GM23248 (cell line): ENCODE measurements around the gene RBM19. TPM values are rescaled to one million over a fixed set of nuclear protein-coding genes. Genes with fewer than 3 reads are reported as not detected.

Experiments
- DNase-seq: peaks from one replicate; pipeline ENCODE4 v3.0.0-alpha.2; 2015
- H2AFZ ChIP-seq: fragments of 200-600 bp; sonication (generic); 2 replicates; pipeline ENCODE4 v1.6.1; 2016; ENCODE audit warnings: antibody characterized with exemption
- H3F3A ChIP-seq: fragments of 200-600 bp; sonication (generic); 2 replicates; pipeline ENCODE4 v1.6.1; 2016; ENCODE audit warnings: mild to moderate bottlenecking, antibody characterized with exemption, mixed run types; ENCODE audit not compliant: insufficient read depth
- H3K27ac ChIP-seq: fragments of 200-600 bp; sonication (generic); 2 replicates; pipeline ENCODE4 v1.5.1; 2016; ENCODE audit warnings: mild to moderate bottlenecking
- H3K27me3 ChIP-seq: fragments of 200-600 bp; sonication (generic); replicated peaks from 2 replicates; pipeline ENCODE4 v1.6.1; 2016; ENCODE audit warnings: mild to moderate bottlenecking; ENCODE audit not compliant: insufficient read depth
- H3K36me3 ChIP-seq: fragments of 200-600 bp; sonication (generic); 2 replicates; pipeline ENCODE4 v1.6.1; 2016; ENCODE audit warnings: low read depth, mild to moderate bottlenecking
- H3K4me1 ChIP-seq: fragments of 200-600 bp; sonication (generic); 2 replicates; pipeline ENCODE4 v1.6.1; 2016; ENCODE audit warnings: mild to moderate bottlenecking; ENCODE audit not compliant: insufficient read depth
- H3K4me2 ChIP-seq: fragments of 200-600 bp; sonication (generic); one replicate; pipeline ENCODE4 v1.6.1; 2016; ENCODE audit warnings: mild to moderate bottlenecking; ENCODE audit not compliant: unreplicated experiment
- H3K4me3 ChIP-seq: fragments of 200-600 bp; sonication (generic); 2 replicates; pipeline ENCODE4 v1.5.1; 2016; ENCODE audit warnings: mild to moderate bottlenecking
- H3K79me2 ChIP-seq: fragments of 200-600 bp; sonication (generic); 2 replicates; pipeline ENCODE4 v1.6.1; 2016; ENCODE audit warnings: mild to moderate bottlenecking; ENCODE audit not compliant: insufficient read depth
- H3K9ac ChIP-seq: fragments of 200-600 bp; sonication (generic); 2 replicates; pipeline ENCODE4 v1.6.1; 2016; ENCODE audit warnings: mild to moderate bottlenecking
- H3K9me2 ChIP-seq: fragments of 200-600 bp; sonication (generic); 2 replicates; pipeline ENCODE4 v1.6.1; 2016; ENCODE audit warnings: mixed run types, mild to moderate bottlenecking, moderate library complexity; ENCODE audit not compliant: insufficient read depth
- H3K9me3 ChIP-seq: fragments of 200-600 bp; sonication (generic); one replicate; pipeline ENCODE4 v1.6.1; 2017; ENCODE audit warnings: low read depth
- H4K20me1 ChIP-seq: fragments of 200-600 bp; sonication (generic); 2 replicates; pipeline ENCODE4 v1.6.0; 2016; ENCODE audit not compliant: insufficient read depth
- EZH2 ChIP-seq: fragments of 200-600 bp; sonication (generic); IDR thresholded peaks from 2 replicates; pipeline ENCODE4 v1.6.1; 2018; ENCODE audit warnings: antibody characterized with exemption, mild to moderate bottlenecking; ENCODE audit not compliant: insufficient read depth, poor library complexity, severe bottlenecking
- EZH2phosphoT487 ChIP-seq: fragments of 200-600 bp; sonication (generic); IDR thresholded peaks from 2 replicates; pipeline ENCODE4 v1.6.1; 2018; ENCODE audit warnings: antibody characterized with exemption, moderate library complexity, mild to moderate bottlenecking, low read depth; ENCODE audit not compliant: insufficient read depth
- WGBS, 2 experiments: methylation state at CpG; one replicate each; pipeline ENCODE4 v1.1.6; 2015 to 2017; ENCODE audit warnings: low lambda C conversion rate in 2 of 2, low coverage in 1 of 2; ENCODE audit errors: missing lambda C conversion rate in 2 of 2; 5-methylcytosine and 5-hydroxymethylcytosine counted together
- in situ Hi-C: fragments of 300-500 bp; cut with MboI; formaldehyde crosslinking; loops from 2 replicates; pipeline ENCODE4 v1.15.0; 2020
- polyA plus RNA-seq: library from polyadenylated mRNA; unstranded; fragments of >200 nt; fragmentation: Nextera tagmentation; extraction: Ambion mirVana; gene quantifications from 2 replicates; pipeline ENCODE4 v1.2.1, GENCODE V29; 2016
- total RNA-seq: library from RNA; depleted of rRNA; stranded (reverse); fragments of >200 nt; shearing (Covaris generic); gene quantifications from 2 replicates; pipeline ENCODE4 v1.2.3, GENCODE V29; 2014

The RBM19 gene
- total and polyA plus RNA-seq, 2 experiments from 2014 or later, result 14.8 to 17.1 TPM

DNA sequence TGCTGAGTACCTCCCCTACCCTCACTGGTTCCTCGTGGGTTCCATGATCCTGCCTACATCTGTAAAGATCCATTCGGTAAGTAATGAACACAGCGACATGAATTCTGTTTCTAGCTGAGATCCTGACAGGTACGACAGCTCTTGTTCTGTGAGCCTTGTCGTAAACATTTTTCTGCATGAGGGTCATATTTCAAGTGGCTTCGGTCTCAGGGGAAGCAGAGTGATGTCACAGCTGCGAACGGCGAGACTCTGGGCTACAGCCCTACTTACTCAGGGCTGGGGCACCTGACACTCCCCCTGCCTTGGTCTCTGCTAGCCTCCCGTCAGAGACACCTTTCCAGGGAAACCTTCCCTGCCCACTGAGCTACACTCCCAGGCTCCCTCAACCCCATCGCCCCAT is 85.8 kb downstream of the RBM19 start:
- Histone ChIP-seq H2AFZ (no peak overlapping the region), H3K4me3 (no peak overlapping the region), H3K9me3 (no peaks in the 10 kb centered on the region), H3K9me2 (no peaks in the 10 kb centered on the region), H3K36me3 (no peaks in the 10 kb centered on the region), H3K4me1 (no peaks in the 10 kb centered on the region), H3K27me3 (no peaks in the 10 kb centered on the region), H3K4me2 (no peak overlapping the region), H4K20me1 (no peaks in the 10 kb centered on the region), H3K9ac (no peak overlapping the region), H3K79me2 (no peaks in the 10 kb centered on the region), H3K27ac (no peak overlapping the region), H3F3A (no peaks in the 10 kb centered on the region)
- no peak for DNase-seq
- TF ChIP-seq EZH2 (no peak), EZH2phosphoT487 (no peak)
- in situ Hi-C loops, result no loop called here
- WGBS, 2 experiments, result 96 to 97% methylated on average over 11 of the region's 11 CpGs

DNA sequence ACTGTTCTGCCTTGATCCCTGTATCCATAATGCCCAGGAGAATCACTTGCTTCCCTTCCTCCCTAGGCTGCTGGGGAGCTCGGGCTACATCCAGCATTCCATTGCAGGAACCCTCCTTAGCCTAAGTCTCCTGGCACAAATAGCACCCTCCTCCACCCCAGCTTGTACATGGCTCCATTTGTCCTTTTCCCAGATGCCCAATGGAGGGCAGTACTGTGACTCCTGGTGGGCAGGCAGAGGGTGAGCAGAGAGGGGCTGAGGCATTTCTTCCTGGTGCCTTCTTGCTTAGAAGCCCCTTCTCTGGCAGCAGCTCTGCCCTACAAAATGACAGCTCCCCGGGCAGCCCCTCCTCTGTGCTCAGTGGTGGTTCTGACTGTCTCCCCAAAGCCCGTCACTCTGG is 86.5 kb downstream of the RBM19 start:
- no peaks in the 10 kb centered on the region for H4K20me1 ChIP-seq
- no peak overlapping the region for H2AFZ ChIP-seq
- TF ChIP-seq EZH2phosphoT487, result no peak
- TF ChIP-seq EZH2, result no peak
- no peaks in the 10 kb centered on the region for H3F3A ChIP-seq
- H3K27ac ChIP-seq, result no peak overlapping the region
- DNase-seq, result no peak
- no peaks in the 10 kb centered on the region for H3K9me3 ChIP-seq
- in situ Hi-C loops, result no loop called here
- H3K4me3 ChIP-seq, result no peak overlapping the region
- H3K9me2 ChIP-seq, result no peaks in the 10 kb centered on the region
- H3K4me2 ChIP-seq, result no peak overlapping the region
- H3K79me2 ChIP-seq, result no peaks in the 10 kb centered on the region
- H3K36me3 ChIP-seq, result no peaks in the 10 kb centered on the region
- no peaks in the 10 kb centered on the region for H3K27me3 ChIP-seq
- no peak overlapping the region for H3K9ac ChIP-seq
- WGBS, 2 experiments, result 90 to 92% methylated on average over 3 of the region's 3 CpGs
- no peaks in the 10 kb centered on the region for H3K4me1 ChIP-seq

DNA sequence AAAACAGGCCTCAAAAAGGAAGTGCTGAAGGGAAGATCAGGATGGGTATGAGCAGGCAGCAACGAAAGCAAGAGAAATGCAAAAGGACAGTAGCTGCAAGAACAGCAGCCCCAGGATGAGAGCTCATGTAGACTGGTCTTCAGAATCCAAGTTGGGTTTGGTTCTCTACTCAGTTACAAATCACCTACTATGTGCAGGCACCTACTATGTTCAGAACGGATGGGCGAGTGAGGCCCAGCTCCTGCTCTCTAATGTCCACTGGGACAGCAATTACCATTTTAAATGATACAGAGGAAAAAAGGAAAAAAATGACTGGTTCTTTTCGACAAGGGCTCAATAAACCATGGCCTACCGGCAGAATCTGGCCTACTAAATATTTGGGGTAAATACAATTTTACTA is 88.5 kb downstream of the RBM19 start:
- Histone ChIP-seq H3K4me2 (no peak overlapping the region), H3F3A (no peaks in the 10 kb centered on the region), H3K4me1 (no peaks in the 10 kb centered on the region), H3K36me3 (no peaks in the 10 kb centered on the region), H3K27ac (no peak overlapping the region), H4K20me1 (no peaks in the 10 kb centered on the region), H2AFZ (no peak overlapping the region), H3K9ac (no peak overlapping the region), H3K4me3 (no peak overlapping the region), H3K79me2 (no peaks in the 10 kb centered on the region), H3K9me2 (no peaks in the 10 kb centered on the region), H3K9me3 (no peaks in the 10 kb centered on the region), H3K27me3 (no peaks in the 10 kb centered on the region)
- 94 to 98% methylated on average over 5 of the region's 5 CpGs for WGBS, 2 experiments
- no peak for DNase-seq
- in situ Hi-C loops, result no loop called here
- TF ChIP-seq EZH2 (no peak), EZH2phosphoT487 (no peak)

DNA sequence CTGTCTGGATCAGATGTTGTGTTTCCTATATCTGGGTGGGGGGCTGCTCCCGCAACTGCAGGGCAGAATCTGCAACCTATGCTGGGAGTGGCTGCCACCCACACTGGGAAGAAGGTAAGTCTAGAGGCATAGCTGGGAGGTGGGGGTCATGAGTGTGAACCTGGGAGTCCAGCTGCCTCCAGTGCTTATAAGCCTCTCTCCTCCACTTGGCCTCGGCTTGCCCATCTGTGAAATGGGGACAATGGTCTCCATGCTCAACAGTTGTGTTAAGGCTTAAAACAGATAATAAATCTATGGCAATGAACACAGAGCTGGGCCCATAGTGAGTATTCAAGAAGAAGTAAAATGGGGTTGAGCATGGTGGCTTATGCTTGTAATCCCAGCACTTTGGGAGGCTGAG is 90.0 kb downstream of the RBM19 start:
- Histone ChIP-seq H4K20me1 (no peaks in the 10 kb centered on the region), H3K36me3 (no peaks in the 10 kb centered on the region), H3K9me3 (no peaks in the 10 kb centered on the region), H3F3A (no peaks in the 10 kb centered on the region), H3K4me2 (no peak overlapping the region), H2AFZ (no peak overlapping the region), H3K27ac (no peak overlapping the region), H3K4me3 (no peak overlapping the region), H3K9ac (no peak overlapping the region), H3K9me2 (no peaks in the 10 kb centered on the region), H3K79me2 (no peaks in the 10 kb centered on the region), H3K4me1 (no peaks in the 10 kb centered on the region), H3K27me3 (no peaks in the 10 kb centered on the region)
- 93 to 100% methylated on average over 2 of the region's 2 CpGs for WGBS, 2 experiments
- DNase-seq, result no peak
- TF ChIP-seq EZH2phosphoT487, result no peak
- TF ChIP-seq EZH2, result no peak
- in situ Hi-C loops, result no loop called here

DNA sequence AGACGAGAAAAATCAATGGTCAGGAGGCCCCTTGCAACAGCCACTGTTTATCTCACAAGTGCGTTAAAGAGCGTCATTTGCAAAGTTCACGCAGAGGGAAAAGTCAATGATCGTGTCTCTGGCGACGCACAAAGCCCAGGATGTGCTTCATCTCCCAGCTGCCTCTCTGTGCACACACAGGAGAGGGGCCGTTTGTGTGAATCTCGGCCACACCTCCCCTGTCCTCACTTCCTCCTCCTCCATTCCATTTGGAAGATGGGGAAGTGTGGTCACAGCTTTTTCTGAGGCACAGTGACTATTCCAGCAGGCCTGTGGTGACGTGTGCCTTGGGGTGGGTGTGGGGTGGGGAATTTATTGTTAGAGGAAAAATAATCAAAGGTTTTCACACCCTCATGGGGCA is 90.4 kb downstream of the RBM19 start:
- in situ Hi-C loops, result no loop called here
- Histone ChIP-seq H3F3A (no peaks in the 10 kb centered on the region), H3K9me2 (no peaks in the 10 kb centered on the region), H3K9me3 (no peaks in the 10 kb centered on the region), H3K27ac (no peak overlapping the region), H3K4me1 (no peaks in the 10 kb centered on the region), H3K27me3 (no peaks in the 10 kb centered on the region), H3K79me2 (no peaks in the 10 kb centered on the region), H3K4me3 (no peak overlapping the region), H4K20me1 (no peaks in the 10 kb centered on the region), H3K36me3 (no peaks in the 10 kb centered on the region), H2AFZ (no peak overlapping the region), H3K4me2 (no peak overlapping the region), H3K9ac (no peak overlapping the region)
- TF ChIP-seq EZH2 (no peak), EZH2phosphoT487 (no peak)
- DNase-seq, result no peak
- WGBS, 2 experiments, result 92 to 97% methylated on average over 10 of the region's 10 CpGs
